Caco-2 (cell line): ENCODE data around the gene DOCK2. TPM values are rescaled to one million over a fixed set of nuclear protein-coding genes. Genes with fewer than 3 reads are reported as not detected.

Experiments
- BruUV-seq: library from RNA; stranded (reverse); fragments of 400-500 nt; replicated peaks from 2 replicates; lab custom pipeline; 2021; lab: Mats Ljungman, UMichigan
- CTCF ChIA-PET: fragments of 300-600 bp; sonication (Branson Sonifier 250); formaldehyde crosslinking; loops from one replicate; lab custom pipeline; 2022; ENCODE audit warnings: antibody characterized with exemption; lab: Charles Lee
- POLR2A ChIA-PET: fragments of 300-600 bp; sonication (Branson Sonifier 250); formaldehyde crosslinking; loops from one replicate; lab custom pipeline; 2022; ENCODE audit warnings: antibody characterized with exemption; lab: Charles Lee
- DNase-seq, 2 experiments: peaks; one replicate each; pipeline versions ENCODE4 v3.0.0 to v3.0.0-alpha.2; 2020 to 2022
- H3K27me3 ChIP-seq: replicated peaks from 2 replicates; pipeline ENCODE4 v1.6.0; 2011; ENCODE audit warnings: low read length; ENCODE audit not compliant: control insufficient read depth, insufficient read depth
- H3K36me3 ChIP-seq: 2 replicates; pipeline ENCODE4 v1.5.1; 2011; ENCODE audit warnings: low read length; ENCODE audit not compliant: control insufficient read depth, insufficient read depth
- H3K4me1 ChIP-seq: fragments of 250-450 bp; sonication (Bioruptor Pico); 2 replicates; pipeline ENCODE4 v1.5.1; 2020; ENCODE audit warnings: mild to moderate bottlenecking
- H3K4me3 ChIP-seq: 2 replicates; pipeline ENCODE4 v1.5.1; 2011; ENCODE audit warnings: low read depth, mild to moderate bottlenecking, control low read depth, low read length
- H3K9me3 ChIP-seq: fragments of 250-450 bp; sonication (Bioruptor Pico); 2 replicates; pipeline ENCODE4 v1.5.1; 2020; ENCODE audit warnings: mild to moderate bottlenecking, moderate library complexity
- H3K27ac Mint-ChIP-seq: one replicate; pipeline ENCODE4 v1.8.0; 2022; ENCODE audit warnings: mixed read lengths; ENCODE audit not compliant: unreplicated experiment
- H3K27me3 Mint-ChIP-seq: one replicate; pipeline ENCODE4 v1.8.0; 2022; ENCODE audit warnings: mixed read lengths; ENCODE audit not compliant: insufficient read depth, unreplicated experiment
- H3K36me3 Mint-ChIP-seq: one replicate; pipeline ENCODE4 v1.8.0; 2022; ENCODE audit warnings: mild to moderate bottlenecking, mixed read lengths; ENCODE audit not compliant: insufficient read depth, unreplicated experiment
- H3K4me1 Mint-ChIP-seq: one replicate; pipeline ENCODE4 v1.8.0; 2022; ENCODE audit warnings: low read depth, mixed read lengths; ENCODE audit not compliant: unreplicated experiment
- H3K4me3 Mint-ChIP-seq: one replicate; pipeline ENCODE4 v1.8.0; 2022; ENCODE audit warnings: mild to moderate bottlenecking, moderate library complexity, mixed read lengths; ENCODE audit not compliant: unreplicated experiment
- H3K9me3 Mint-ChIP-seq: one replicate; pipeline ENCODE4 v1.8.0; 2022; ENCODE audit warnings: mixed read lengths; ENCODE audit not compliant: unreplicated experiment
- intact Hi-C: fragments of 100-400 bp; cut with micrococcal nuclease; formaldehyde crosslinking; loops from one replicate; pipeline ENCODE4 v1.10.0; 2022; ENCODE audit not compliant: unreplicated experiment
- total RNA-seq: library from RNA; stranded (reverse); gene quantifications from 2 replicates; pipeline ENCODE4 v1.2.3, GENCODE V29; 2022
- TF ChIP-seq, protein P1 (sequence below), 2 experiments: fragments of 200-600 bp in 1 of 2; IDR thresholded peaks; 1 replicate in 1 of 2; 2 replicates in 1 of 2; pipeline versions ENCODE4 v1.5.1 to v1.8.0; 2011 to 2022; ENCODE audit warnings: antibody characterized with exemption in 1 of 2, control low read depth in 1 of 2, inconsistent platforms in 1 of 2, low read depth in 1 of 2, low read length in 1 of 2, mild to moderate bottlenecking in 1 of 2, moderate library complexity in 1 of 2; ENCODE audit not compliant: insufficient read depth in 1 of 2, severe bottlenecking in 1 of 2, unreplicated experiment in 1 of 2

DOCK2 gene
- total RNA-seq, 1 experiment from 2014 or later: 0.09 TPM

DNA sequence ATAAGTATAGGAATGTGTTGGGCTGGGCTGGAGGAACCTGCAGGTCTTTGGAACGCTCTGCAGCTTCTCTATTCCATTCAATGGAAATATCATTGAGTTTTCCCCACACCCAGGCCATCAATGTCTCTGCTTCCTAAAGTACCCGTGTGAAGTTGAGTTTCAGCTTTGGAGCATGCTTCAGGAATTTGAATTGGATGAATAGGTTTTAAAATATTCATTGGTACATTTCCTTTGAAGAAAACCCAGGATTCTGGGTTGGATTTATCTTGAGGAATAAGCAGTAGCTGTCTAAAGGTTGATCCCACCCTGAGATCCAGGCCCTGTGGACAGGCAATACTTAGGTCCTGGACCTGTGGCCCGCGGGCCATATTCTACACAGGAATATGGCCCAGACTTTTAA is 306.0 kb downstream of the DOCK2 start:
- TF ChIP-seq, protein P1, sequence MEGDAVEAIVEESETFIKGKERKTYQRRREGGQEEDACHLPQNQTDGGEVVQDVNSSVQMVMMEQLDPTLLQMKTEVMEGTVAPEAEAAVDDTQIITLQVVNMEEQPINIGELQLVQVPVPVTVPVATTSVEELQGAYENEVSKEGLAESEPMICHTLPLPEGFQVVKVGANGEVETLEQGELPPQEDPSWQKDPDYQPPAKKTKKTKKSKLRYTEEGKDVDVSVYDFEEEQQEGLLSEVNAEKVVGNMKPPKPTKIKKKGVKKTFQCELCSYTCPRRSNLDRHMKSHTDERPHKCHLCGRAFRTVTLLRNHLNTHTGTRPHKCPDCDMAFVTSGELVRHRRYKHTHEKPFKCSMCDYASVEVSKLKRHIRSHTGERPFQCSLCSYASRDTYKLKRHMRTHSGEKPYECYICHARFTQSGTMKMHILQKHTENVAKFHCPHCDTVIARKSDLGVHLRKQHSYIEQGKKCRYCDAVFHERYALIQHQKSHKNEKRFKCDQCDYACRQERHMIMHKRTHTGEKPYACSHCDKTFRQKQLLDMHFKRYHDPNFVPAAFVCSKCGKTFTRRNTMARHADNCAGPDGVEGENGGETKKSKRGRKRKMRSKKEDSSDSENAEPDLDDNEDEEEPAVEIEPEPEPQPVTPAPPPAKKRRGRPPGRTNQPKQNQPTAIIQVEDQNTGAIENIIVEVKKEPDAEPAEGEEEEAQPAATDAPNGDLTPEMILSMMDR (IDR thresholded peaks at IDR 0.05; ENCODE audit: insufficient read depth in 1 of 2, low read depth in 1 of 2, low read length in 1 of 2, severe bottlenecking in 1 of 2, unreplicated experiment in 1 of 2): no peak

DNA sequence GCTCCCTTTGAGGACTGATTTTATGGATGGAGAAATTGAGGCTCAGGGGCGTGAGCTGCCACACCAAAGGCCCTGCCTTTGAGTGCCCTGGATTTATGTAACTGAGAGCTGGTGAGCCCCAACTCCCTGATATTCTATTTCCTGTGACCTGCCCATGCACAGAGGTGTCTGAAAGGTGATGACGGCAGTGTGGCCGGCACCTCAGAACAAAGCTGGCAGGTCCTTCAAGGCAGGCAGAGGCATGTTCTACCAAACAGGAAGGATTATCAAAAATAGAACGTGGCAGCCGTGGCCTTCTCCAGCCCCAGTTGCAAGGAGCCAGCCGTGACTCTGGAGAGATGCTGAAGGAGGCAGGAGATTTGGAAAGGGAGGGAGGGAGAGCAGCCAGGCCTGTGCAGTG is 307.0 kb downstream of the DOCK2 start:
- Histone ChIP-seq H3K4me3 (no peak overlapping the region), H3K27me3 (no peaks in the 10 kb centered on the region), H3K36me3 (no peaks in the 10 kb centered on the region), H3K9me3 (no peaks in the 10 kb centered on the region), H3K4me1 (no peaks in the 10 kb centered on the region)
- H3K36me3 Mint-ChIP-seq: no peaks in the 10 kb centered on the region
- no peak overlapping the region for H3K27ac Mint-ChIP-seq
- no peak overlapping the region for H3K4me3 Mint-ChIP-seq
- no peak for DNase-seq
- no TSS peak for BruUV-seq
- TF ChIP-seq, protein P1 (IDR thresholded peaks at IDR 0.05; ENCODE audit: insufficient read depth in 1 of 2, low read depth in 1 of 2, low read length in 1 of 2, severe bottlenecking in 1 of 2, unreplicated experiment in 1 of 2): no peak
- intact Hi-C loops: no loop called here
- H3K27me3 Mint-ChIP-seq: peaks cover 11% of the 10 kb centered on the region
- CTCF ChIA-PET: no interaction called here
- no peaks in the 10 kb centered on the region for H3K4me1 Mint-ChIP-seq
- POLR2A ChIA-PET: no interaction called here
- no peaks in the 10 kb centered on the region for H3K9me3 Mint-ChIP-seq

More for the DNA sequence above, 306.0 kb downstream of the DOCK2 start:
- H3K36me3 ChIP-seq: no peaks in the 10 kb centered on the region
- no peaks in the 10 kb centered on the region for H3K9me3 ChIP-seq
- H3K36me3 Mint-ChIP-seq: no peaks in the 10 kb centered on the region
- H3K9me3 Mint-ChIP-seq: no peaks in the 10 kb centered on the region
- no peak overlapping the region for H3K4me3 Mint-ChIP-seq
- H3K4me3 ChIP-seq: no peak overlapping the region
- CTCF ChIA-PET: no interaction called here
- no peak overlapping the region for H3K27ac Mint-ChIP-seq
- intact Hi-C loops: no loop called here
- POLR2A ChIA-PET: no interaction called here
- DNase-seq: no peak
- BruUV-seq: no TSS peak
- H3K4me1 ChIP-seq: no peaks in the 10 kb centered on the region
- H3K4me1 Mint-ChIP-seq: no peaks in the 10 kb centered on the region
- peaks cover 4% of the 10 kb centered on the region for H3K27me3 Mint-ChIP-seq
- no peaks in the 10 kb centered on the region for H3K27me3 ChIP-seq

DNA sequence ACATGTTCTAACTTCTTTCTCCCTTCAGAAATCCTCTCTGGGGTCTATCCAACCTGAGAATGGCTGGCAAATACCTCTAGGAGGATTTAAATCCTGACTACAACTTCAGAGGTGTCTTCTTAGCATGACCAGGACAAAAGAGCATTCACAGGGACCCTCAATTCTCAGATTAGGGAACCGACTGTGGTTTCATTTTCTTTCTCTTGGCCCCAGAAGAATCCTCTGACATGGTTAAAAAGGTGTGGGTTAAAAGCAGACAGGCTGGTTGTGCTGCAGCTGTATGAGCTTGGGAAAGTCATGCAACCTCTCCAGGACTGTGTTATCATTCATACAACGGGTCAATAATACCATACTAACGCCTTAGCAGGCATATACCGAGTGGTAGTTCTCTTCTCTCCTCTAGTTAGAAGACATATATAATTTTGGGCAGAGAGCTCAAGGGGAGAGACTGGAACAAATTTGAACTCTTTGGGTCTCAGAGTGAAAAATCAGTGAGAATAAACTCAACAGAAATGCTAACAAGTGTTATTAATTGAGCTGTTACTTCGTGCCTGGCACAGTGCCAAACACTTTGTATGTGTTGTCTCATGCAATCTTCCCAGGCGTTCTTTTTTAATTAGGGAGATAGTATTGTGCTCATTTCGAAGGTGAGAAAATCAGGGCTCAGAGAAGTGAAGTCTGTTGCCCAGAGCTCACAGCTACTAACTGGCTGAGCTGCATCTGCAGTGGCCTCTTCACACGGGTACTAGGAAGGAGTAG is 308.0 kb downstream of the DOCK2 start:
- no peaks in the 10 kb centered on the region for H3K36me3 Mint-ChIP-seq
- intact Hi-C loops: no loop called here
- BruUV-seq: no TSS peak
- no peak overlapping the region for H3K4me3 Mint-ChIP-seq
- ChIA-PET POLR2A (no interaction called here), CTCF (interaction anchor here (0.6 kb wide), 1 partner anchor 23 kb away, joined by 4 read pairs; no protein-coding TSS in a partner anchor)
- H3K27ac Mint-ChIP-seq: no peak overlapping the region
- H3K27me3 Mint-ChIP-seq: peaks cover 7% of the 10 kb centered on the region
- H3K4me3 ChIP-seq: no peak overlapping the region
- no peaks in the 10 kb centered on the region for H3K9me3 Mint-ChIP-seq
- H3K27me3 ChIP-seq: no peaks in the 10 kb centered on the region
- H3K4me1 Mint-ChIP-seq: no peaks in the 10 kb centered on the region
- no peaks in the 10 kb centered on the region for H3K4me1 ChIP-seq
- no peaks in the 10 kb centered on the region for H3K36me3 ChIP-seq
- TF ChIP-seq, protein P1 (IDR thresholded peaks at IDR 0.05; ENCODE audit: insufficient read depth in 1 of 2, low read depth in 1 of 2, low read length in 1 of 2, severe bottlenecking in 1 of 2, unreplicated experiment in 1 of 2): no peak
- no peaks in the 10 kb centered on the region for H3K9me3 ChIP-seq
- DNase-seq: no peak
